PFSK-1 (cell line): ENCODE results near the gene CYB561D2.

Experiments used
- POLR2AphosphoS5 ChIP-seq: IDR thresholded peaks from 2 replicates; pipeline ENCODE4 v1.6.1; 2012; ENCODE audit warnings: low read depth, mild to moderate bottlenecking, control low read depth, low read length, moderate library complexity
- SIN3A ChIP-seq: IDR thresholded peaks from 2 replicates; pipeline ENCODE4 v1.6.1; 2012; ENCODE audit warnings: mild to moderate bottlenecking, low read length, moderate library complexity, borderline replicate concordance; ENCODE audit not compliant: insufficient read depth
- TF ChIP-seq, protein P1 (sequence below), 2 experiments: IDR thresholded peaks; 2 replicates each; pipeline versions ENCODE4 v1.6.1 to v1.8.0; 2011 to 2012; ENCODE audit warnings: low read depth in 2 of 2, low read length in 2 of 2, control low read depth in 1 of 2, inconsistent platforms in 1 of 2, mild to moderate bottlenecking in 1 of 2, moderate library complexity in 1 of 2; ENCODE audit not compliant: insufficient read depth in 1 of 2

GRCh38 chr3:50345008-50345407, 5.7 kb upstream of the CYB561D2 start:
- TF ChIP-seq POLR2AphosphoS5 (no peak), SIN3A (no peak)
- TF ChIP-seq, protein P1, sequence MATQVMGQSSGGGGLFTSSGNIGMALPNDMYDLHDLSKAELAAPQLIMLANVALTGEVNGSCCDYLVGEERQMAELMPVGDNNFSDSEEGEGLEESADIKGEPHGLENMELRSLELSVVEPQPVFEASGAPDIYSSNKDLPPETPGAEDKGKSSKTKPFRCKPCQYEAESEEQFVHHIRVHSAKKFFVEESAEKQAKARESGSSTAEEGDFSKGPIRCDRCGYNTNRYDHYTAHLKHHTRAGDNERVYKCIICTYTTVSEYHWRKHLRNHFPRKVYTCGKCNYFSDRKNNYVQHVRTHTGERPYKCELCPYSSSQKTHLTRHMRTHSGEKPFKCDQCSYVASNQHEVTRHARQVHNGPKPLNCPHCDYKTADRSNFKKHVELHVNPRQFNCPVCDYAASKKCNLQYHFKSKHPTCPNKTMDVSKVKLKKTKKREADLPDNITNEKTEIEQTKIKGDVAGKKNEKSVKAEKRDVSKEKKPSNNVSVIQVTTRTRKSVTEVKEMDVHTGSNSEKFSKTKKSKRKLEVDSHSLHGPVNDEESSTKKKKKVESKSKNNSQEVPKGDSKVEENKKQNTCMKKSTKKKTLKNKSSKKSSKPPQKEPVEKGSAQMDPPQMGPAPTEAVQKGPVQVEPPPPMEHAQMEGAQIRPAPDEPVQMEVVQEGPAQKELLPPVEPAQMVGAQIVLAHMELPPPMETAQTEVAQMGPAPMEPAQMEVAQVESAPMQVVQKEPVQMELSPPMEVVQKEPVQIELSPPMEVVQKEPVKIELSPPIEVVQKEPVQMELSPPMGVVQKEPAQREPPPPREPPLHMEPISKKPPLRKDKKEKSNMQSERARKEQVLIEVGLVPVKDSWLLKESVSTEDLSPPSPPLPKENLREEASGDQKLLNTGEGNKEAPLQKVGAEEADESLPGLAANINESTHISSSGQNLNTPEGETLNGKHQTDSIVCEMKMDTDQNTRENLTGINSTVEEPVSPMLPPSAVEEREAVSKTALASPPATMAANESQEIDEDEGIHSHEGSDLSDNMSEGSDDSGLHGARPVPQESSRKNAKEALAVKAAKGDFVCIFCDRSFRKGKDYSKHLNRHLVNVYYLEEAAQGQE (IDR thresholded peaks at IDR 0.05; ENCODE audit: insufficient read depth in 1 of 2, low read depth in 2 of 2, low read length in 2 of 2): no peak
